ENCODE data around the gene ADAMTS7. TPM values are rescaled to one million over a fixed set of nuclear protein-coding genes. Genes with fewer than 3 reads are reported as not detected.
"Not testable (repeated sequence)": the region's sequence is repeated elsewhere in the genome, so short reads cannot be mapped to it uniquely, and the experiment has no call there.

ADAMTS7 gene
- total RNA-seq, 4 donors from 2014 or later = 10.7 to 26.4 (median 18.5) TPM

GRCh38 chr15:78800189-78800588 lies 11.1 kb downstream of the ADAMTS7 start:
- 90 to 95% methylated on average over 48 of the region's 48 CpGs for WGBS, 2 donors
- peaks cover 0 to 37% (median 0%) of the 10 kb centered on the region in 3 donors for H3K36me3 ChIP-seq

GRCh38 chr15:78799102-78799501 lies 12.2 kb downstream of the ADAMTS7 start:
- H3K4me3 ChIP-seq; H3K27me3 ChIP-seq; DNase-seq (ENCODE audit: low spot score in 2 of 2); H3K27ac ChIP-seq; H3K9me3 ChIP-seq: not testable (repeated sequence)
- WGBS, 2 donors = 80% methylated on average over 2 of the region's 7 CpGs; no CpG with 5 or more reads in 1 of the 2 donors
- Histone ChIP-seq H3K36me3 (peaks cover 0 to 48% (median 0%) of the 10 kb centered on the region in 3 donors), H3K4me1 (peaks cover 0 to 11% (median 0%) of the 10 kb centered on the region in 4 donors)

More at GRCh38 chr15:78800189-78800588, 11.1 kb downstream of the ADAMTS7 start:
- no peak overlapping the region for H3K4me3 ChIP-seq
- H3K4me1 ChIP-seq = peaks cover 0 to 16% (median 0%) of the 10 kb centered on the region in 4 donors
- no peaks in the 10 kb centered on the region for H3K9me3 ChIP-seq
- TF ChIP-seq, protein P1, sequence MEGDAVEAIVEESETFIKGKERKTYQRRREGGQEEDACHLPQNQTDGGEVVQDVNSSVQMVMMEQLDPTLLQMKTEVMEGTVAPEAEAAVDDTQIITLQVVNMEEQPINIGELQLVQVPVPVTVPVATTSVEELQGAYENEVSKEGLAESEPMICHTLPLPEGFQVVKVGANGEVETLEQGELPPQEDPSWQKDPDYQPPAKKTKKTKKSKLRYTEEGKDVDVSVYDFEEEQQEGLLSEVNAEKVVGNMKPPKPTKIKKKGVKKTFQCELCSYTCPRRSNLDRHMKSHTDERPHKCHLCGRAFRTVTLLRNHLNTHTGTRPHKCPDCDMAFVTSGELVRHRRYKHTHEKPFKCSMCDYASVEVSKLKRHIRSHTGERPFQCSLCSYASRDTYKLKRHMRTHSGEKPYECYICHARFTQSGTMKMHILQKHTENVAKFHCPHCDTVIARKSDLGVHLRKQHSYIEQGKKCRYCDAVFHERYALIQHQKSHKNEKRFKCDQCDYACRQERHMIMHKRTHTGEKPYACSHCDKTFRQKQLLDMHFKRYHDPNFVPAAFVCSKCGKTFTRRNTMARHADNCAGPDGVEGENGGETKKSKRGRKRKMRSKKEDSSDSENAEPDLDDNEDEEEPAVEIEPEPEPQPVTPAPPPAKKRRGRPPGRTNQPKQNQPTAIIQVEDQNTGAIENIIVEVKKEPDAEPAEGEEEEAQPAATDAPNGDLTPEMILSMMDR (IDR thresholded peaks at IDR 0.05) = no peak
- TF ChIP-seq POLR2A (IDR thresholded peaks at IDR 0.05) (no peak), EP300 (IDR thresholded peaks at IDR 0.05) (no peak)
- no peak overlapping the region for H3K27ac ChIP-seq
- H3K27me3 ChIP-seq = no peaks in the 10 kb centered on the region
- DNase-seq (ENCODE audit: low spot score in 2 of 2) = no peak

- H3K27ac ChIP-seq = peak overlapping the region in 2 of 4 donors; percentile 10 to 17
- not testable (repeated sequence) for H3K4me3 ChIP-seq; H3K9me3 ChIP-seq; DNase-seq (ENCODE audit: low spot score in 2 of 2); H3K27me3 ChIP-seq
- 57 to 67% methylated on average over 5 of the region's 5 CpGs for WGBS, 2 donors
- H3K36me3 ChIP-seq = peaks cover 0 to 48% (median 0%) of the 10 kb centered on the region in 3 donors
- H3K4me1 ChIP-seq = peaks cover 0 to 11% (median 0%) of the 10 kb centered on the region in 4 donors
Measured at GRCh38 chr15:78798355-78798754, 12.9 kb downstream of the ADAMTS7 start.

DNA sequence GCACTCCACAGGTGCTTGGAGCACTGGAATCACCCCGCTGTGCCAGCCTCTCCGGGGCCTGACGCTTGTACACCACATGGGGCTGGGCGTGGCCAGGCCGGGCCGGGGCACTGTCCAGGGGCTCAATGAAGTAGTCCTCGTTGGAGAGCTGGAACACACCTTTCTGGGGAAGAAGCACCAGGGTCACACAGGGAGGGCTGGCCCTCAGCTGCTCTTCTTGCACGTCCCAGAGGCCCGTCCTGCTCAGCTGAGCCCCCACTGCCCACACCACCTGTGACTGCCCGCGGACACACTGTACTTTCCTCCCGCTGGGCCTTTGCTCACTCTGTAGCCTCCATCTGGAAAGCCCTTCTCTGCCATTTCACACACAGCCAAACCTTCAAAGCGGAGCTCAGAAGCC lies 13.3 kb downstream of the ADAMTS7 start:
- peak overlapping the region in 2 of 4 donors; percentile 10 to 17 for H3K27ac ChIP-seq
- TF ChIP-seq POLR2A (IDR thresholded peaks at IDR 0.05) = no peak
- TF ChIP-seq, protein P1 (IDR thresholded peaks at IDR 0.05) = no peak
- no peak for TF ChIP-seq EP300 (IDR thresholded peaks at IDR 0.05)
- H3K4me1 ChIP-seq = peaks cover 0 to 11% (median 0%) of the 10 kb centered on the region in 4 donors
- H3K27me3 ChIP-seq = no peaks in the 10 kb centered on the region
- no peaks in the 10 kb centered on the region for H3K9me3 ChIP-seq
- 87 to 92% methylated on average over 9 to 13 of the region's 13 CpGs for WGBS, 2 donors
- H3K36me3 ChIP-seq = peaks cover 0 to 48% (median 0%) of the 10 kb centered on the region in 3 donors
- no peak for DNase-seq (ENCODE audit: low spot score in 2 of 2)
- no peak overlapping the region for H3K4me3 ChIP-seq

DNA sequence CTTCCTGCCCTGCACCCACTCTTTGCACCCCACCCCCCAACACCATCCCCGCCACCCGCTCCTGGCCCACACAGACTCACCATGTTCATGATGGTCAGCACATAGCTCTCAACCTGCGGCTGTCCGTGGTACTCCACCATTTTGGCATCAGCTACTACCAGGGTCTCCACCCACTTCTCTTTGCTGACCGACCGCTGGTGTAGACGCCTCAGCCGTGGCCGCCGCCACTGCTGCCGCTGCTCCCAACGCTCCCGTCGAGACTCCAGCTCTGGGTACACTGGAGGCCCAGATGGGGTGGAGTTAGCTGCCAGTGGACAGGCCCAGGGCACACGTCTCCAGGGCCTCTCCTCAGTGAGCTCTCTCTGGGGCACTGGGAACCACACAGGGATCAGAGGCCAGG lies 14.8 kb downstream of the ADAMTS7 start:
- Histone ChIP-seq H3K36me3 (peaks cover 0 to 48% (median 0%) of the 10 kb centered on the region in 3 donors), H3K27me3 (no peaks in the 10 kb centered on the region), H3K4me1 (peaks cover 0 to 11% (median 0%) of the 10 kb centered on the region in 4 donors), H3K4me3 (no peak overlapping the region), H3K9me3 (no peaks in the 10 kb centered on the region), H3K27ac (no peak overlapping the region)
- TF ChIP-seq EP300 (IDR thresholded peaks at IDR 0.05) (no peak), POLR2A (IDR thresholded peaks at IDR 0.05) (no peak)
- TF ChIP-seq, protein P1 (IDR thresholded peaks at IDR 0.05) = no peak
- DNase-seq (ENCODE audit: low spot score in 2 of 2) = no peak
- WGBS, 2 donors = 94 to 96% methylated on average over 15 of the region's 15 CpGs

DNA sequence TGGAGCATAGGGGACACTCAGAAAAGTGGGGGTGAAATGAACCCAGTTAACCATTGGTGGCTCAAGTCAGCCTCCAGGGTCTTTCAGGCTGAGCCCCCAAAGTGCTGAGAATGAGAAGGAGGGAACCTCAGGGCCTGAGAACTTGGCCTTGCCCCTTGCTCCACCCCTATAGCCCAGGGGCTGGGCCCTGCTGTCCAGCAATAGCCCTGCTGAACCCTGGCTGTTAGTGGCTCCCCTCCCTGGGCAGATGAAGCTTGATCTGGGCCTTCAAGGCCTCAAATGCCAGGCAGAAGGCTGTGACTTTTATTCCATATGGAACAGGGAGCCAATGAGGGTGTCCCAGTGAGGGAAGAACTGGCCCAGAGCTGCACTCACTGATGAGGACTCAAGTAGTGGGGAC lies 16.2 kb downstream of the ADAMTS7 start:
- Histone ChIP-seq H3K4me3 (no peak overlapping the region), H3K4me1 (peaks cover 0 to 11% (median 0%) of the 10 kb centered on the region in 4 donors), H3K9me3 (no peaks in the 10 kb centered on the region), H3K27me3 (no peaks in the 10 kb centered on the region), H3K36me3 (peaks cover 0 to 54% (median 0%) of the 10 kb centered on the region in 3 donors), H3K27ac (no peak overlapping the region)
- TF ChIP-seq, protein P1 (IDR thresholded peaks at IDR 0.05) = no peak
- no peak for TF ChIP-seq EP300 (IDR thresholded peaks at IDR 0.05)
- no peak for TF ChIP-seq POLR2A (IDR thresholded peaks at IDR 0.05)
- no peak for DNase-seq (ENCODE audit: low spot score in 2 of 2)

DNA sequence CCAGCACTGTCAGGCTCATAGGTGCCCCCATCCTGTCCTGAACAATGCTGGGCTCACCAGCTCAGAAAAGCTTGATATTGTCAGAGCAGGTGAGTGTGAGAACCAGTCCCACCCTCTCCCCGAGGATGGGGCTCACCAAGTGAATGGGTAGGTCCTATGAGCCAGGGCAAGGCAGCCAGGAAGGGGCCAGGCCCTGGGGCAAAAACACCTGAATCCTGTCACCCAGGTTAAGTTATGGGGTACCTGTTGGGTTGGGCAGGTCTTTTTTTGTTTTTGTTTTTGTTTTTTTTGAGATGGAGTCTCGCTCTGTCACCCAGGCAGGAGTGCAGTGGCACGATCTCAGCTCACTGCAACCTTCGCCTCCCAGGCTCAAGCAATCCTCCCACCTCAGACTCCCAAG lies 16.8 kb downstream of the ADAMTS7 start:
- peaks cover 0 to 11% (median 0%) of the 10 kb centered on the region in 4 donors for H3K4me1 ChIP-seq
- peaks cover 0 to 60% (median 0%) of the 10 kb centered on the region in 3 donors for H3K36me3 ChIP-seq
- H3K27me3 ChIP-seq; H3K4me3 ChIP-seq; H3K27ac ChIP-seq; DNase-seq (ENCODE audit: low spot score in 2 of 2); H3K9me3 ChIP-seq: not testable (repeated sequence)
- 94 to 96% methylated on average over 4 of the region's 4 CpGs for WGBS, 2 donors
